Endodermal cell (in vitro differentiated cells): Measurements from ENCODE around the gene NCKAP5. TPM values are rescaled to one million over a fixed set of nuclear protein-coding genes. Genes with fewer than 3 reads are reported as not detected.
A peak's percentile ranks its signal among the peaks of the same experiment; 100 is the strongest.

ENCODE experiments used
- DNase-seq: peaks from one replicate; pipeline ENCODE4 v3.0.0-alpha.2; 2017
- H3K27ac ChIP-seq: 2 replicates; pipeline ENCODE4 v1.5.1; 2013; ENCODE audit warnings: mild to moderate bottlenecking, low read depth, low read length, moderate library complexity
- H3K27me3 ChIP-seq: 2 replicates; pipeline ENCODE4 v1.6.1; 2013; ENCODE audit warnings: mild to moderate bottlenecking, low read length, moderate library complexity; ENCODE audit not compliant: insufficient read depth, control insufficient read depth, poor library complexity, severe bottlenecking
- H3K36me3 ChIP-seq: 2 replicates; pipeline ENCODE4 v1.7.0; 2013; ENCODE audit warnings: mild to moderate bottlenecking, low read length, moderate library complexity; ENCODE audit not compliant: control insufficient read depth, insufficient read depth
- H3K4me1 ChIP-seq: one replicate; pipeline ENCODE4 v1.7.0; 2013; ENCODE audit warnings: low read length; ENCODE audit not compliant: control insufficient read depth, insufficient read depth
- H3K4me3 ChIP-seq: 2 replicates; pipeline ENCODE4 v1.5.1; 2013; ENCODE audit warnings: mild to moderate bottlenecking, low read length, moderate library complexity
- H3K9ac ChIP-seq: 2 replicates; pipeline ENCODE4 v1.6.1; 2013; ENCODE audit warnings: mild to moderate bottlenecking, low read length, moderate library complexity; ENCODE audit not compliant: poor library complexity, severe bottlenecking; ENCODE audit errors: extremely low read depth
- H3K9me3 ChIP-seq: 2 replicates; pipeline ENCODE4 v1.6.1; 2013; ENCODE audit warnings: mild to moderate bottlenecking, low read length, moderate library complexity; ENCODE audit not compliant: control insufficient read depth
- H3K27ac Mint-ChIP-seq: 2 replicates; pipeline ENCODE4 v1.8.0; 2020; ENCODE audit warnings: mixed read lengths
- H3K27me3 Mint-ChIP-seq: 2 replicates; pipeline ENCODE4 v1.8.0; 2021; ENCODE audit warnings: mild to moderate bottlenecking, mixed read lengths; ENCODE audit not compliant: insufficient read depth
- H3K36me3 Mint-ChIP-seq: 2 replicates; pipeline ENCODE4 v1.8.0; 2020; ENCODE audit warnings: low read depth, mixed read lengths
- H3K4me1 Mint-ChIP-seq: 2 replicates; pipeline ENCODE4 v1.8.0; 2020; ENCODE audit warnings: mixed read lengths
- H3K4me3 Mint-ChIP-seq: 2 replicates; pipeline ENCODE4 v1.8.0; 2020; ENCODE audit warnings: mild to moderate bottlenecking, moderate library complexity, mixed read lengths
- H3K9me3 Mint-ChIP-seq: 2 replicates; pipeline ENCODE4 v1.8.0; 2020; ENCODE audit warnings: mild to moderate bottlenecking, mixed read lengths
- CTCF ChIP-seq: fragments of 200-600 bp; sonication (generic); conservative IDR thresholded peaks from 2 replicates; pipeline ENCODE4 v1.5.0; 2021; ENCODE audit warnings: antibody characterized with exemption, mild to moderate bottlenecking
- WGBS, 2 experiments: methylation state at CpG; one replicate each; pipeline versions ENCODE4 v1.1.5 to v1.1.7; 2013; ENCODE audit warnings: missing lambda C conversion rate in 2 of 2, mixed read lengths in 1 of 2; ENCODE audit not compliant: insufficient coverage in 1 of 2, insufficient read length in 1 of 2; 5-methylcytosine and 5-hydroxymethylcytosine counted together
- total RNA-seq, 2 donors: library from RNA; stranded (reverse); fragmentation: NEBNext Ultra II Directional in 1 of 2; extraction: Animal tissue kit (Norgen Biotek cat#: 25700) in 1 of 2; gene quantifications; 2 replicates in 1 of 2; 3 replicates in 1 of 2; pipeline ENCODE4 v1.2.1, GENCODE V29; 2021

Gene NCKAP5
- total RNA-seq, 2 donors from 2014 or later, result 0.58 to 0.92 TPM

GRCh38 chr2:133342286-133343017, 225.8 kb downstream of the NCKAP5 start:
- peak overlapping the region; percentile 81 for H3K27ac ChIP-seq
- H3K4me3 Mint-ChIP-seq, result no peak overlapping the region
- 67 to 84% methylated on average over 1 to 2 of the region's 2 CpGs for WGBS, 2 experiments
- no peaks in the 10 kb centered on the region for H3K9me3 Mint-ChIP-seq
- no peak overlapping the region for H3K9ac ChIP-seq
- H3K4me3 ChIP-seq, result no peak overlapping the region
- DNase-seq, result no peak
- no peaks in the 10 kb centered on the region for H3K9me3 ChIP-seq
- no peaks in the 10 kb centered on the region for H3K36me3 Mint-ChIP-seq
- no peaks in the 10 kb centered on the region for H3K27me3 Mint-ChIP-seq
- no peaks in the 10 kb centered on the region for H3K27me3 ChIP-seq
- peaks cover 2% of the 10 kb centered on the region for H3K4me1 Mint-ChIP-seq
- H3K4me1 ChIP-seq, result peaks cover 7% of the 10 kb centered on the region
- H3K27ac Mint-ChIP-seq, result no peak overlapping the region
- TF ChIP-seq CTCF, result no peak
- no peaks in the 10 kb centered on the region for H3K36me3 ChIP-seq

- no peak for TF ChIP-seq CTCF
- no peaks in the 10 kb centered on the region for H3K36me3 Mint-ChIP-seq
- Histone ChIP-seq H3K4me3 (no peak overlapping the region), H3K9me3 (no peaks in the 10 kb centered on the region), H3K36me3 (no peaks in the 10 kb centered on the region), H3K27me3 (no peaks in the 10 kb centered on the region), H3K4me1 (peaks cover 7% of the 10 kb centered on the region), H3K27ac (no peak overlapping the region), H3K9ac (no peak overlapping the region)
- H3K27ac Mint-ChIP-seq, result no peak overlapping the region
- 96 to 100% methylated on average over 2 of the region's 2 CpGs for WGBS, 2 experiments
- H3K4me1 Mint-ChIP-seq, result peaks cover 2% of the 10 kb centered on the region
- H3K27me3 Mint-ChIP-seq, result no peaks in the 10 kb centered on the region
- DNase-seq, result no peak
- H3K4me3 Mint-ChIP-seq, result no peak overlapping the region
- H3K9me3 Mint-ChIP-seq, result no peaks in the 10 kb centered on the region
These were observed 226.7 kb downstream of the NCKAP5 start for GRCh38 chr2:133341575-133341974.

- WGBS, 2 experiments, result 100% methylated on average over 1 of the region's 1 CpG; no CpG with 5 or more reads in 1 of the 2 experiments
- no peaks in the 10 kb centered on the region for H3K36me3 Mint-ChIP-seq
- Histone ChIP-seq H3K9me3 (no peaks in the 10 kb centered on the region), H3K9ac (no peak overlapping the region), H3K4me1 (peaks cover 7% of the 10 kb centered on the region), H3K4me3 (no peak overlapping the region), H3K27ac (no peak overlapping the region), H3K36me3 (no peaks in the 10 kb centered on the region), H3K27me3 (no peaks in the 10 kb centered on the region)
- no peak for DNase-seq
- H3K27ac Mint-ChIP-seq, result no peak overlapping the region
- no peak for TF ChIP-seq CTCF
- no peak overlapping the region for H3K4me3 Mint-ChIP-seq
- H3K4me1 Mint-ChIP-seq, result peaks cover 12% of the 10 kb centered on the region
- no peaks in the 10 kb centered on the region for H3K27me3 Mint-ChIP-seq
- no peaks in the 10 kb centered on the region for H3K9me3 Mint-ChIP-seq
These were observed 230.0 kb downstream of the NCKAP5 start for GRCh38 chr2:133338224-133338623.
